Measurements from ENCODE around the gene SLC39A9. TPM values are rescaled to one million over a fixed set of nuclear protein-coding genes. Genes with fewer than 3 reads are reported as not detected.

Gene SLC39A9
- total and polyA plus RNA-seq, 2 donors: 21.8 to 45.0 TPM

DNA sequence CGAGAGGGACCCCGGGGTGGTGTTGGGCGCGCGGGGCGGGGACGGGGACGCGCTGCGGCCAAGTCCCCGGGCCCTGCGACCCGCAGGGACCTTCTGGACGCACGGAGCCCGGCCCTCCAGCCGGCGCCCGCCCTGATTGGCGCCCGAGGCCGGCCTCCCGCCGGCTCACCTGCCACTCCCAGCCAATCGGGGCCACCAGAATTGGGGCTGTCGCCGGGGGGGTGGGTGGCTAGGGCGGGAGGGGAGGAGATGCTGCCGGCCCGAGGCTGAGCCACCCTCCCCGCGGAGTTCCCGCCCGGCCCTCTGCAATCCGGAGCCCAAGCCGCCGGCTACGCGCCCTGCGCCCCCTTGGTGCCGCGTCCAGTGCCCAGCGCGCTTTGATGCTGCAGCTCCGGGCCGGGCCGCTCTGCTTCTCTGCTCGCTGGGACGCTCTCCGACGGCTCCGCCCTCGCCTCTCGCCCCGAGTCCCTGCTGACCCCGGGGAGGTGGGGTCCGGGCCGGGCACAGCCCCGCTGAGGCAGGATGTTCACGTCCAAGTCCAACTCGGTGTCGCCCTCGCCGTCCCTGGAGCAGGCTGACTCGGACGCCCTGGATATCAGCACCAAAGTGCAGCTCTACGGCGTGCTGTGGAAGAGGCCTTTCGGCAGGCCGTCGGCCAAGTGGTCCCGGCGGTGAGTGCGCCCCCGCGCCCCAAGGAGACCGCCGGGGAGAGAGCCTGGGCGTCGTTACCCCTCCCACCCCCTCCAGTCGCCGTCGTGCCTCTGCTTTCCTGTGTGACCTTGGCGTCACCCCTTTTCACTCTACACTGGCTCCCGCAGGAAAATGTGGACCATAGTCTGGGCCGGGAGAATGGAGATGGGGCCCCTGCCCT is 86.2 kb downstream of the SLC39A9 start, which contains the start of gene PLEKHD1:
Gene PLEKHD1 (plus strand): TSS at position 285 of the 871 bp plus-strand sequence. CDS start 238 bp downstream, at position 523.
- H3K4me1 ChIP-seq (ENCODE audit: control insufficient read depth in 2 of 2, insufficient read depth in 2 of 2, low read length in 2 of 2): no peaks in the 10 kb centered on the region
- peak within 1 kb of the TSS in 1 of 2 donors; percentile 5 for H3K4me3 ChIP-seq (ENCODE audit: low read length in 2 of 2)
- H3K27me3 ChIP-seq (ENCODE audit: control insufficient read depth in 2 of 2, insufficient read depth in 1 of 2, low read length in 1 of 2): peaks cover 44 to 77% of the 10 kb centered on the region in 2 donors
- 3% methylated on average over 86 of the region's 86 CpGs for WGBS
- H3K36me3 ChIP-seq (ENCODE audit: control insufficient read depth in 2 of 2, insufficient read depth in 2 of 2, low read length in 1 of 2): no peaks in the 10 kb centered on the region
- H3K9me3 ChIP-seq (ENCODE audit: control insufficient read depth in 2 of 2, insufficient read depth in 1 of 2, low read length in 1 of 2): no peaks in the 10 kb centered on the region
- H3K27ac ChIP-seq (ENCODE audit: low read depth in 1 of 2, low read length in 1 of 2): no peak within 1 kb of the TSS
- no peak for DNase-seq (ENCODE audit: low read depth in 6 of 9, low spot score in 9 of 9)

DNA sequence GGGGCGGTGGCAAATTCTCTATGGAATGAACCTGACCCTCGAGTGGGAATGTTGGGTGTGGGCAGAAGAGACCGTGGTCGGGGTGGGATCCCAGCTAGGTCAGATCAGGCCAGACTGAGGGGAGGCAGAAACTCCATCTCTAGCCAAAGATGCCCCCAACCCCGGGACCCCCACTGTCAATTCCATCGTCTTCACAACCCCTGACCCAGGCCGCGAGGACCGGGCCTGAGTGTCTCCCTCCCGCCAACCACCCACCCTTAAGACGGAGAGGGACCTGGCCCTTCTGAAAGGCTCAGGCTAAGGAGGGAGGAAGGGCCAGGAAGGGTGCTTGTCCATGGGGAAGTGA is 86.8 kb downstream of the SLC39A9 start:
- DNase-seq (ENCODE audit: low read depth in 6 of 9, low spot score in 9 of 9): no peak
- no peak overlapping the region for H3K27ac ChIP-seq (ENCODE audit: low read depth in 1 of 2, low read length in 1 of 2)
- no peaks in the 10 kb centered on the region for H3K36me3 ChIP-seq (ENCODE audit: control insufficient read depth in 2 of 2, insufficient read depth in 2 of 2, low read length in 1 of 2)
- H3K4me1 ChIP-seq (ENCODE audit: control insufficient read depth in 2 of 2, insufficient read depth in 2 of 2, low read length in 2 of 2): no peaks in the 10 kb centered on the region
- H3K9me3 ChIP-seq (ENCODE audit: control insufficient read depth in 2 of 2, insufficient read depth in 1 of 2, low read length in 1 of 2): no peaks in the 10 kb centered on the region
- H3K27me3 ChIP-seq (ENCODE audit: control insufficient read depth in 2 of 2, insufficient read depth in 1 of 2, low read length in 1 of 2): peaks cover 44 to 72% of the 10 kb centered on the region in 2 donors
- WGBS: 58% methylated on average over 11 of the region's 11 CpGs
- no peak overlapping the region for H3K4me3 ChIP-seq (ENCODE audit: low read length in 2 of 2)

DNA sequence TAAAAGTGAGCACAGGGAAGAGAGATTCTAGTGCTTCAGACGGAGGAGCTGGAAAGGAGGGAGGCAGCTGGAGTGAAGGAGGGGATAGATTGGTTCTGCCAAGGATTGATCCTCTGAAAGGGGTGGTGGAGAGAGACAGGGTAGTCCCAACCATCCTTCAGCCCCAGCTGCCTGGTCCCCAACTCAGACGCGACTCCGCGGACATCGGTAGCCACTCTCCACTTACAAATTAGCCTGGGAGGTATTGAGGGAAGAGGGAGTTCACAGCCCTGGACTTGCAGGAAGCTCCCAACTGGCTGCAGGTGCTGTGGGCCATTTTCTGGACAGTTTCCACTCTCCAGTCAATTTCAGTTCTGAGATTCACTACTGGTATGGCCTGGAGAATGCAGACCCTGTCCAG is 87.2 kb downstream of the SLC39A9 start:
- no peaks in the 10 kb centered on the region for H3K9me3 ChIP-seq (ENCODE audit: control insufficient read depth in 2 of 2, insufficient read depth in 1 of 2, low read length in 1 of 2)
- no peak overlapping the region for H3K27ac ChIP-seq (ENCODE audit: low read depth in 1 of 2, low read length in 1 of 2)
- no peak overlapping the region for H3K4me3 ChIP-seq (ENCODE audit: low read length in 2 of 2)
- DNase-seq (ENCODE audit: low read depth in 6 of 9, low spot score in 9 of 9): no peak
- no peaks in the 10 kb centered on the region for H3K36me3 ChIP-seq (ENCODE audit: control insufficient read depth in 2 of 2, insufficient read depth in 2 of 2, low read length in 1 of 2)
- no peaks in the 10 kb centered on the region for H3K4me1 ChIP-seq (ENCODE audit: control insufficient read depth in 2 of 2, insufficient read depth in 2 of 2, low read length in 2 of 2)
- H3K27me3 ChIP-seq (ENCODE audit: control insufficient read depth in 2 of 2, insufficient read depth in 1 of 2, low read length in 1 of 2): peaks cover 44 to 73% of the 10 kb centered on the region in 2 donors
- WGBS: 88% methylated on average over 6 of the region's 6 CpGs

DNA sequence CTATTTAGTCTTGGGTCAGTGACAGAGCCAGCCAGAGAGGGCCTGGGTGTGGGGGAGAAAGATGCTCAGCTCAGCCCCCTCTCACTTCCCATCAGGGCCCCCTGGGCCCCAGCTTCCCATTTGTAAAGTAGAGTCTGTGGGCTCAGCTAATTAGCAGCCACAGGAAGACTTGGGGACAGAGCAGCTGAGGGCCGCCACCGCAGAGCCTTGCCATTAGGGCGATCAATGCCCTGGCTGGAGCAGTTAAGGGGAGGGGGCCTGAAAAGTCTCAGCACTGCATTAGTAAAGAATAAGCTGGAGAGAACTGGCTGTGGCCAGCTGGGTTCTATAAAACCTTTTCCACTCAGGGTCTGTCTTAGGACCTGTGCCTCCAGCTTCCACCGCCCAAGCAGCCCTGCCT is 88.7 kb downstream of the SLC39A9 start:
- WGBS: 79% methylated on average over 4 of the region's 4 CpGs
- Histone ChIP-seq H3K9me3 (ENCODE audit: control insufficient read depth in 2 of 2, insufficient read depth in 1 of 2, low read length in 1 of 2) (no peaks in the 10 kb centered on the region), H3K27me3 (ENCODE audit: control insufficient read depth in 2 of 2, insufficient read depth in 1 of 2, low read length in 1 of 2) (peaks cover 40 to 65% of the 10 kb centered on the region in 2 donors), H3K4me3 (ENCODE audit: low read length in 2 of 2) (no peak overlapping the region), H3K36me3 (ENCODE audit: control insufficient read depth in 2 of 2, insufficient read depth in 2 of 2, low read length in 1 of 2) (no peaks in the 10 kb centered on the region), H3K4me1 (ENCODE audit: control insufficient read depth in 2 of 2, insufficient read depth in 2 of 2, low read length in 2 of 2) (no peaks in the 10 kb centered on the region), H3K27ac (ENCODE audit: low read depth in 1 of 2, low read length in 1 of 2) (no peak overlapping the region)
- no peak for DNase-seq (ENCODE audit: low read depth in 6 of 9, low spot score in 9 of 9)

DNA sequence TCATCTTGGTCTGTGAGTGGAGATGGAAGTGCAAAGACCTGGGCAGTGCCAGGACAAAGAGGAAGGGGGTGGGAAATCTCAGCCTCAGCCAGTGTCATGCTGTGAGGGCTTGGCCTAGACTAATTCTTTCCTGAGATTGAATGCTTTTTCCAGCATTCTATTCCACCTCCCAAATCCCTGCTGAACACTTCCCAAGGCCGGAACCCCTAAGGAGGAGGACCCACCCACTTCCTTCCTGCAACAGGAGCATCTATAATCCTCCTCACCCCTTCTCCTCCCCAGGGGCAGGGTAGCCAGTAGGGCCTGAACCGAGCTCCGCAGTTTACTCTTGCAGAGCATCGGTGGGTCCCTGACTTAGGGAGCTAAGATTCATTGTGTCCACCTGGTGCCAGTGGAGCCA is 89.3 kb downstream of the SLC39A9 start:
- H3K27me3 ChIP-seq (ENCODE audit: control insufficient read depth in 2 of 2, insufficient read depth in 1 of 2, low read length in 1 of 2): peaks cover 36 to 60% of the 10 kb centered on the region in 2 donors
- DNase-seq (ENCODE audit: low read depth in 6 of 9, low spot score in 9 of 9): no peak
- H3K4me3 ChIP-seq (ENCODE audit: low read length in 2 of 2): no peak overlapping the region
- H3K27ac ChIP-seq (ENCODE audit: low read depth in 1 of 2, low read length in 1 of 2): no peak overlapping the region
- no peaks in the 10 kb centered on the region for H3K9me3 ChIP-seq (ENCODE audit: control insufficient read depth in 2 of 2, insufficient read depth in 1 of 2, low read length in 1 of 2)
- no peaks in the 10 kb centered on the region for H3K36me3 ChIP-seq (ENCODE audit: control insufficient read depth in 2 of 2, insufficient read depth in 2 of 2, low read length in 1 of 2)
- 89% methylated on average over 4 of the region's 4 CpGs for WGBS
- H3K4me1 ChIP-seq (ENCODE audit: control insufficient read depth in 2 of 2, insufficient read depth in 2 of 2, low read length in 2 of 2): no peaks in the 10 kb centered on the region

DNA sequence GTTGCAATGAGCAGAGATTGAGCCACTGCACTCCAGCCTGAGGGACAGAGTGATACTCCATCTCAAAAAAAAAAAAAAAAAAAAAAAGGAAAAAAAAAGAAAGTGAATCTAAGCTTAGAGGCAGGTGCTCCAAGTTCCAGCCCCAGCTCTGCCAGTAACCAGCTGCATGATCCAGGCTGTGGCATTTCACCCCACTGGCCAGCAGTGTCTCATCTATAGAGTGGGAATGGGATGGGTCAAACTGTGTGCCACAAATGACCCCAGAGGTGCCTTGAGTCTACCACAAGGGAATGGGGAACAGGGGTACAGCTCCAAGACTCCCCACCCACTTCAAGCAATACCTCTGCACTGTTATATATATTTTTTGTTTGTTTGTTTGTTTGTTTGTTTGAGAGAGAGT is 91.0 kb downstream of the SLC39A9 start:
- no peak for DNase-seq (ENCODE audit: low read depth in 6 of 9, low spot score in 9 of 9)
- H3K9me3 ChIP-seq (ENCODE audit: control insufficient read depth in 2 of 2, insufficient read depth in 1 of 2, low read length in 1 of 2): no peaks in the 10 kb centered on the region
- no peak overlapping the region for H3K27ac ChIP-seq (ENCODE audit: low read depth in 1 of 2, low read length in 1 of 2)

DNA sequence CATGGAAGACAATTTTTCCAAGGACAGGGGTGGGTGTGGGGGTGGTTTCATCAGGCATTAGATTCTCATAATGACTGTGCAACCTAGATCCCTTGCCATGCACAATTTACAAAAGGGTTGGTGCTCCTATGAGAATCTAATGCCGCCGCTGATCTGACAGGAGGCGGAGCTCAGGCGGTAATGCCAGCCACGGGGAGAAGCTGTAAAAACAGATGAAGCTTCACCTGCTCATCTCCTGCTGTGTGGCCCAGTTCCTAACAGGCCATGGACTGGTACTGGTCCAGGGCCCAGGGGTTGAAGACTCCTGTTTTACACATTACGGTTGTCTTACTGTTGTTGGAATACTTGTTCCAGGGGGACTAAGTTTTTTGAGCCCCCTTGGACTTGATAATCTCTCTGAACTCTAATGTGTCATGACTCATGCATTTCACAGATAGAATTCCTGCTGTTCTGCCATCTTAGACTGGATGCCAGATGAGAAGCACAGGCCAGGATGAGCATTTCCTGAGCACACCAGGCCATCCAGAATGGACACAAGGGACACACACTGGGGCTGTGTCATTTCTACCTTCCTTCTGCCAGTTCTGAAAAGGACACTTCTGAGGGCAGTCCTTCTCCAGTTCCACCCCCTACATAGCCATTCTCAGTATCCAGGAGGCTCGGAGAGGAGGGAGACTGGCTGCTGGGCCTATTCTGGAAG is 91.9 kb downstream of the SLC39A9 start:
- Histone ChIP-seq H3K4me3 (ENCODE audit: low read length in 2 of 2) (no peak overlapping the region), H3K9me3 (ENCODE audit: control insufficient read depth in 2 of 2, insufficient read depth in 1 of 2, low read length in 1 of 2) (no peaks in the 10 kb centered on the region), H3K4me1 (ENCODE audit: control insufficient read depth in 2 of 2, insufficient read depth in 2 of 2, low read length in 2 of 2) (no peaks in the 10 kb centered on the region), H3K36me3 (ENCODE audit: control insufficient read depth in 2 of 2, insufficient read depth in 2 of 2, low read length in 1 of 2) (no peaks in the 10 kb centered on the region), H3K27ac (ENCODE audit: low read depth in 1 of 2, low read length in 1 of 2) (no peak overlapping the region), H3K27me3 (ENCODE audit: control insufficient read depth in 2 of 2, insufficient read depth in 1 of 2, low read length in 1 of 2) (peaks cover 10 to 46% of the 10 kb centered on the region in 2 donors)
- DNase-seq (ENCODE audit: low read depth in 6 of 9, low spot score in 9 of 9): no peak
- 89% methylated on average over 7 of the region's 7 CpGs for WGBS

More for the DNA sequence above, 91.0 kb downstream of the SLC39A9 start:
- H3K27me3 ChIP-seq (ENCODE audit: control insufficient read depth in 2 of 2, insufficient read depth in 1 of 2, low read length in 1 of 2): peaks cover 19 to 47% of the 10 kb centered on the region in 2 donors
- no peaks in the 10 kb centered on the region for H3K36me3 ChIP-seq (ENCODE audit: control insufficient read depth in 2 of 2, insufficient read depth in 2 of 2, low read length in 1 of 2)
- no peaks in the 10 kb centered on the region for H3K4me1 ChIP-seq (ENCODE audit: control insufficient read depth in 2 of 2, insufficient read depth in 2 of 2, low read length in 2 of 2)
- no peak overlapping the region for H3K4me3 ChIP-seq (ENCODE audit: low read length in 2 of 2)

DNA sequence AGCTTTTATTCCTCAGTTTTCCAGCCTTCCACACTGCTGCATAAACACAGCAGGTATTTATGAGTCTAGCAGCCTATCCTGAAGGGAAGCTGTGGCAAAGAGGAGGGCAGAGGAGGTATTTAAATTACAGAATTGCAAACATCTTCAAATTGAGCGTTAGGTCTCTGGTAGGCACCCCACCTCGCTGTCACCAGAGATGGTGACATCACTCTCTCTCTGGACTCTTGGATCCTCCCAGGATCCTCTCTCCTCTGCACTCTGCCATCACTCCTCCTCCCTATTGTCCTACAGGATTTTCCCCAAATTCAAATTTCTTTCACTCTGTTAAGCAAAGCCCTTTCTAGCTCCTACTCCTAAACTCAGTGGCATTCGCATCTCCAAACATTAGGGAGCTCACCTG is 92.7 kb downstream of the SLC39A9 start:
- Histone ChIP-seq H3K4me1 (ENCODE audit: control insufficient read depth in 2 of 2, insufficient read depth in 2 of 2, low read length in 2 of 2) (no peaks in the 10 kb centered on the region), H3K27ac (ENCODE audit: low read depth in 1 of 2, low read length in 1 of 2) (no peak overlapping the region), H3K9me3 (ENCODE audit: control insufficient read depth in 2 of 2, insufficient read depth in 1 of 2, low read length in 1 of 2) (no peaks in the 10 kb centered on the region), H3K36me3 (ENCODE audit: control insufficient read depth in 2 of 2, insufficient read depth in 2 of 2, low read length in 1 of 2) (no peaks in the 10 kb centered on the region), H3K4me3 (ENCODE audit: low read length in 2 of 2) (no peak overlapping the region), H3K27me3 (ENCODE audit: control insufficient read depth in 2 of 2, insufficient read depth in 1 of 2, low read length in 1 of 2) (peaks cover 2 to 39% of the 10 kb centered on the region in 2 donors)
- DNase-seq (ENCODE audit: low read depth in 6 of 9, low spot score in 9 of 9): no peak
- 92% methylated on average over 3 of the region's 3 CpGs for WGBS

DNA sequence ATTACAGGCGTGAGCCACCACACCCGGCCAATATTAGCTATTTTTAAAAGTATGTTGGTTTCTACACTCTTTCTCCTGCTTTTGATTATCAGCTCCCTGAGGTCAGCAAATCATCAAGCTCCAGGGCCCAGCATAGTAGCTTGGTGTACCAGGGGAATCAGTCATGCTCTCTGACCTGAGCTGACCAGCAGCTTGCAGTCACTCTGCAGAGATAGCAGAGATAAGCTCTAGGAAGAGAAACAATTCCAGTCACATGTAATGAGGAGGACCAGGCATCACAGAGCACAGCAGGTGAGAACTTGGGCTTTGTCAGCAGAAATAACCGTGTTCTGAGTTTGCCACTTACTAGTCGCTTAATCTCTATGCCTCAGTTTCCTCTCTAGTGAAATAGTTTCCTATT is 94.5 kb downstream of the SLC39A9 start:
- WGBS: 93% methylated on average over 4 of the region's 4 CpGs

More for the DNA sequence above, 94.5 kb downstream of the SLC39A9 start:
- Histone ChIP-seq H3K27ac (ENCODE audit: low read depth in 1 of 2, low read length in 1 of 2) (no peak overlapping the region), H3K9me3 (ENCODE audit: control insufficient read depth in 2 of 2, insufficient read depth in 1 of 2, low read length in 1 of 2) (no peaks in the 10 kb centered on the region), H3K4me1 (ENCODE audit: control insufficient read depth in 2 of 2, insufficient read depth in 2 of 2, low read length in 2 of 2) (no peaks in the 10 kb centered on the region), H3K4me3 (ENCODE audit: low read length in 2 of 2) (no peak overlapping the region), H3K27me3 (ENCODE audit: control insufficient read depth in 2 of 2, insufficient read depth in 1 of 2, low read length in 1 of 2) (peaks cover 0 to 21% of the 10 kb centered on the region in 2 donors), H3K36me3 (ENCODE audit: control insufficient read depth in 2 of 2, insufficient read depth in 2 of 2, low read length in 1 of 2) (no peaks in the 10 kb centered on the region)
- no peak for DNase-seq (ENCODE audit: low read depth in 6 of 9, low spot score in 9 of 9)
